ENCODE data around the gene FNIP2. TPM values are rescaled to one million over a fixed set of nuclear protein-coding genes. Genes with fewer than 3 reads are reported as not detected.
"Not testable (repeated sequence)": the region's sequence is repeated elsewhere in the genome, so short reads cannot be mapped to it uniquely, and the experiment has no call there.

The FNIP2 gene
- total RNA-seq, 4 donors from 2014 or later, result 48.9 to 75.8 (median 63.2) TPM

- intact Hi-C loops (cut with DNase I), result loop anchor here (10.0 kb wide), 1 partner anchor 436 kb away; no protein-coding TSS in a partner anchor
- WGBS, 2 donors, result 96 to 97% methylated on average over 2 of the region's 2 CpGs
- H3K36me3 ChIP-seq, result no peaks in the 10 kb centered on the region
- DNase-seq, result no peak
- H3K4me1 ChIP-seq, result no peaks in the 10 kb centered on the region
- no peak overlapping the region for H3K4me3 ChIP-seq (replicated peaks in 1 of 3)
- H3K27ac ChIP-seq, result no peak overlapping the region
- no peaks in the 10 kb centered on the region for H3K27me3 ChIP-seq
- no peak for TF ChIP-seq CTCF (IDR thresholded peaks at IDR 0.05)
- no peak for TF ChIP-seq POLR2A (IDR thresholded peaks at IDR 0.05)
- H3K9me3 ChIP-seq, result no peaks in the 10 kb centered on the region
These were observed 30.0 kb upstream of the FNIP2 start for GRCh38 chr4:158738866-158739265.

GRCh38 chr4:158739600-158739999 lies 29.2 kb upstream of the FNIP2 start:
- intact Hi-C loops (cut with DNase I), result loop anchor here (10.0 kb wide), 1 partner anchor 435 kb away; no protein-coding TSS in a partner anchor
- Histone ChIP-seq H3K27ac (no peak overlapping the region), H3K4me1 (no peaks in the 10 kb centered on the region), H3K36me3 (no peaks in the 10 kb centered on the region), H3K9me3 (no peaks in the 10 kb centered on the region), H3K27me3 (no peaks in the 10 kb centered on the region), H3K4me3 (replicated peaks in 1 of 3) (no peak overlapping the region)
- WGBS, 2 donors, result 89 to 97% methylated on average over 2 of the region's 2 CpGs
- TF ChIP-seq CTCF (IDR thresholded peaks at IDR 0.05) (no peak), POLR2A (IDR thresholded peaks at IDR 0.05) (no peak)
- no peak for DNase-seq

GRCh38 chr4:158741326-158742021 lies 27.4 kb upstream of the FNIP2 start:
- H3K27me3 ChIP-seq, result no peaks in the 10 kb centered on the region
- no peaks in the 10 kb centered on the region for H3K4me1 ChIP-seq
- no peaks in the 10 kb centered on the region for H3K36me3 ChIP-seq
- WGBS, 2 donors, result 83 to 88% methylated on average over 3 of the region's 3 CpGs
- H3K9me3 ChIP-seq, result no peaks in the 10 kb centered on the region
- H3K4me3 ChIP-seq (replicated peaks in 1 of 3), result no peak overlapping the region
- intact Hi-C loops (cut with DNase I), result no loop called here
- TF ChIP-seq CTCF (IDR thresholded peaks at IDR 0.05) (no peak), POLR2A (IDR thresholded peaks at IDR 0.05) (no peak)
- no peak overlapping the region for H3K27ac ChIP-seq
- DNase-seq, result no peak

- H3K36me3 ChIP-seq; H3K27me3 ChIP-seq; H3K27ac ChIP-seq; intact Hi-C loops (cut with DNase I); DNase-seq; H3K4me1 ChIP-seq; H3K9me3 ChIP-seq; H3K4me3 ChIP-seq (replicated peaks in 1 of 3): not testable (repeated sequence)
- WGBS, 2 donors, result no CpG with 5 or more reads among the region's 31 CpGs
These were observed 22.3 kb upstream of the FNIP2 start for GRCh38 chr4:158746537-158746936.

- DNase-seq, result no peak
- WGBS, 2 donors, result 80 to 89% methylated on average over 3 of the region's 3 CpGs
- no peak overlapping the region for H3K27ac ChIP-seq
- no peak for TF ChIP-seq CTCF (IDR thresholded peaks at IDR 0.05)
- no peak for TF ChIP-seq POLR2A (IDR thresholded peaks at IDR 0.05)
- H3K27me3 ChIP-seq, result no peaks in the 10 kb centered on the region
- H3K9me3 ChIP-seq, result no peaks in the 10 kb centered on the region
- H3K4me3 ChIP-seq (replicated peaks in 1 of 3), result no peak overlapping the region
- H3K4me1 ChIP-seq, result no peaks in the 10 kb centered on the region
- no peaks in the 10 kb centered on the region for H3K36me3 ChIP-seq
- intact Hi-C loops (cut with DNase I), result no loop called here
These were observed 18.4 kb upstream of the FNIP2 start for GRCh38 chr4:158750379-158750778.
